Measurements from ENCODE around the gene BSPRY. TPM values are rescaled to one million over a fixed set of nuclear protein-coding genes. Genes with fewer than 3 reads are reported as not detected.

The BSPRY gene
- total and polyA plus RNA-seq, 2 of the 13 experiments (the other 11 are each of a cell fraction or from before 2014, with no cell fraction given) = 0.09 to 0.26 TPM

GRCh38 chr9:113376634-113377567, 27.6 kb downstream of the BSPRY start, which contains the start of gene HDHD3 (continued):
- 0 out of 2 replicates have a peak, but pooled peaks have one; percentile 13 for TF ChIP-seq ZNF609 (CRISPR knock-in tag; IDR thresholded peaks at IDR 0.05; ENCODE audit: borderline replicate concordance)
- no peak for TF ChIP-seq RFX5 (IDR thresholded peaks at IDR 0.05; ENCODE audit: low read depth, low read length)
- no peak for TF ChIP-seq SNAPC4 (CRISPR knock-in tag; IDR thresholded peaks at IDR 0.05)
- no peak for TF ChIP-seq NFE2 (CRISPR knock-in tag; IDR thresholded peaks at IDR 0.05)
- TF ChIP-seq BHLHE40 (IDR thresholded peaks at IDR 0.05; ENCODE audit: low read length) = no peak
- no peak for TF ChIP-seq SNAPC2 (CRISPR knock-in tag; IDR thresholded peaks at IDR 0.05)
- TF ChIP-seq DDIT3 (CRISPR knock-in tag; IDR thresholded peaks at IDR 0.05) = no peak
- no peak for TF ChIP-seq IRF1 (CRISPR knock-in tag; IDR thresholded peaks at IDR 0.05; ENCODE audit: low read depth)
- no peak for TF ChIP-seq ZNF740 (CRISPR knock-in tag; IDR thresholded peaks at IDR 0.05)
- no peak for TF ChIP-seq JDP2 (CRISPR knock-in tag; IDR thresholded peaks at IDR 0.05; ENCODE audit: borderline replicate concordance)
- TF ChIP-seq ZNF326 (CRISPR knock-in tag; IDR thresholded peaks at IDR 0.05; ENCODE audit: borderline replicate concordance) = no peak
